ENCODE results near the gene CHD6.

CHD6 gene

DNA sequence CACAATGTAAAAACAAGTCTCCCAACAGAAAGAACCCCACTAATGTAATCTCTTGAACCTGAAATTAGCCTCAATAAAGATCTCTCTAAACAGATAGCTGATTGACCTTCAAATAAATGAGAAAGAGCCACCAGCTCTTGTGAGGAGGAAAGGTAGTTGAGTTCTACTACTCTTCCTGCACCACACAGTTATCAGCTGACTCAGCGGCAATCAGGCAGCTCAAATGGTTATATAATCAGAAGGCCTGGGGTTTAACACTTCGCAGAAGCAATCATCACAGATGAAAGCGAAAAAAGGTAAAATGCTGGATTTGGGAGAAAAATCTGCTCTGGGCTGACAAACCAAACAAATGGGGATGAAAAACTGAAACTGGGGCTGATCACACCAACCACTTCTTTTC, 91.8 kb downstream of the CHD6 start:
- POLR2A ChIA-PET (ENCODE audit: low non-redundant PET) = no interaction called here
- CTCF ChIA-PET = no interaction called here
- no peak overlapping the region for H3K27ac ChIP-seq
- no peak for DNase-seq (ENCODE audit: low spot score)
- TF ChIP-seq, protein P1, sequence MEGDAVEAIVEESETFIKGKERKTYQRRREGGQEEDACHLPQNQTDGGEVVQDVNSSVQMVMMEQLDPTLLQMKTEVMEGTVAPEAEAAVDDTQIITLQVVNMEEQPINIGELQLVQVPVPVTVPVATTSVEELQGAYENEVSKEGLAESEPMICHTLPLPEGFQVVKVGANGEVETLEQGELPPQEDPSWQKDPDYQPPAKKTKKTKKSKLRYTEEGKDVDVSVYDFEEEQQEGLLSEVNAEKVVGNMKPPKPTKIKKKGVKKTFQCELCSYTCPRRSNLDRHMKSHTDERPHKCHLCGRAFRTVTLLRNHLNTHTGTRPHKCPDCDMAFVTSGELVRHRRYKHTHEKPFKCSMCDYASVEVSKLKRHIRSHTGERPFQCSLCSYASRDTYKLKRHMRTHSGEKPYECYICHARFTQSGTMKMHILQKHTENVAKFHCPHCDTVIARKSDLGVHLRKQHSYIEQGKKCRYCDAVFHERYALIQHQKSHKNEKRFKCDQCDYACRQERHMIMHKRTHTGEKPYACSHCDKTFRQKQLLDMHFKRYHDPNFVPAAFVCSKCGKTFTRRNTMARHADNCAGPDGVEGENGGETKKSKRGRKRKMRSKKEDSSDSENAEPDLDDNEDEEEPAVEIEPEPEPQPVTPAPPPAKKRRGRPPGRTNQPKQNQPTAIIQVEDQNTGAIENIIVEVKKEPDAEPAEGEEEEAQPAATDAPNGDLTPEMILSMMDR (conservative IDR thresholded peaks at IDR 0.05; ENCODE audit: low read depth) = no peak

DNA sequence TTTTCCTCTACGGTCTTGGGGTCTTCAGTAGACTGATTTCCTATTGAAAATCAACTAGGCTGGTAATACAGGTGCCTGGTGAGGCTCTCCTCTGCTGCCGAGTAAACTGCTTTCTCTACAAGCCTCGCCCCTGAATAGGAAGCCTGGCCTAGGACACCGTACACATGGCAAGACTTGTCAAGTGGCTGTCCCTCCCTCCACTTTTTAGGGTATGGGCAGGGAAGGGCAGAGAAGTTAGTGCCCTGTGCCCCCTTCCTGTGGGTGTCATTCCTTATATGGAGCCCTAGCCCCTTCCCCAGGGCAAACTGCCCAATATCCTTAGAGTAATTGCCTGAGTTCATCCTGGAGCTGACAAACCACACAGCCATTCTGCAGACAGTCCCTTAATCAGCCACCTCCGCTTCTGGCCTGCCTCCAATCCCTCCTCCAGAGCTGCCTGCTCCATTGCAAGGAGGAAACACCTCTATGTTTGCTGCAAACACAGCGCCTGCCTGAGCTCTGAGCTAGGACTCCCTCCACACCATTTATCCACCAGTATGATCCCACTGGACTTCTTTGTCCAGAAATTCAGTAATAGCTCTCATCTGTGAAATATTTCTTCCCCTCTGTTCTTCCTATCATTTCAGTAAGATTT, 93.1 kb downstream of the CHD6 start:
- no peak overlapping the region for H3K27ac ChIP-seq
- ChIA-PET CTCF (interaction anchor here (0.5 to 0.7 kb wide), 3 partner anchors 27 to 415 kb away, joined by 3 to 4 read pairs (median 4); no protein-coding TSS in a partner anchor), POLR2A (ENCODE audit: low non-redundant PET) (no interaction called here)
- TF ChIP-seq, protein P1 (conservative IDR thresholded peaks at IDR 0.05; ENCODE audit: low read depth) = no peak
- DNase-seq (ENCODE audit: low spot score) = peak; percentile 60

DNA sequence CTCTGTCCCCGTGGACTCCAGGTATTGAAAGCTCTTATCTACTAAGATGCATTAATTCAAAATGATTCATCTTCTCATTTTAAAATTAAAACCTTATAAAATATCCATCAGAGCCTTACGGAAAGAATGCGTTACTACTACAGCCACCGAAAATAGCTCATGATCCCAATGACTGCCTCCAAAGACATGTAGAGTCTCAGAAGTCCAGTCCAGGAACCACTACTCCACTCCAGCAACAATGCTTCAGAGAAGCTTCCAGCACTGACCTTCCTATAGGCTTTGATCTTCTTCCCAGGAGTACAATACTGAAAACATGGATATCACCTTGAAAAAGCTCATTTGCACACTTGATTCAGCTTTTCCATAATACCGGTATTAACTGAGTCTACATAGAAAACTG, 94.3 kb downstream of the CHD6 start:
- DNase-seq (ENCODE audit: low spot score) = no peak
- TF ChIP-seq, protein P1 (conservative IDR thresholded peaks at IDR 0.05; ENCODE audit: low read depth) = no peak
- ChIA-PET CTCF (interaction anchor here (0.6 kb wide), 1 partner anchor 429 kb away, joined by 3 read pairs; no protein-coding TSS in a partner anchor), POLR2A (ENCODE audit: low non-redundant PET) (no interaction called here)
- H3K27ac ChIP-seq = no peak overlapping the region

DNA sequence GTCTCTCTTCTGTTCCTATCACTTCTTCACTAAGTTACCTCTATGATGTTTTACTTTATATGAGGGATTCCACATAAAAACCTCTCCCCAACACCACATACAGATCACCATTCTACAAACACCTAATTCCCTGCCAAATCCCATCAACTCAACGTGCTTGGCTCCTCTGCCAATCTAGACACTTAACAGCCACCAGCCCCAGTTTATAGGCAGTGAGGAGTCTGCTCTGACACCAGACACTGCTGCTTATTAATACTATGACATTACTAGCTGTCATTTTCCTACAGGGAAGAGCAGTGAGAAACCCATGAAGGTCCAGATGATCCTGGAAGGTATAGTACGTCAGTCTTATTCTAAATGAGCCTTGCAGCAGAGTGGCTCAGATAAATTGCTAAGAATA, 104.3 kb downstream of the CHD6 start:
- CTCF ChIA-PET = interaction anchor here (0.6 kb wide), 1 partner anchor 58 kb away, joined by 3 read pairs; no protein-coding TSS in a partner anchor

DNA sequence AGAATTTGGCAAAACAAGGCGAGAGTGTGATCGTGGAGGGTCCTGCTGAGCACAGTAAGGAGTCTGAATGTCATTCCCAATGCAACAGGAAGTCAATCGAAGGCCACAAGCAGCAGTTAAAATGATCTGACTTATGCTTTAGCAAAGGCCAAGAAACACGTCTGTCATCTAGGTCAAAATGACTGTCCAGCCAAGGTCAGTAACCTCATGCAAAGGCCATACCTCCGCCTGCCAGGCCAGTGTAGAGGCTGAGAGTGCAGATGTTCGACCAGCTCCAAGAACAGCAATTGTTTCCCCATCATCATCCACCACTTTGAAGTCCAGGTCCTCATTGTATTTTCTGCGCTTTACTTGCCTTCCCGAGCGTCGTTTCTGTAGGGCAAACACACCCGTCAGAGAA, 105.6 kb downstream of the CHD6 start:
- no peak overlapping the region for H3K27ac ChIP-seq
- no peak for DNase-seq (ENCODE audit: low spot score)
- CTCF ChIA-PET = interaction anchor here (0.6 kb wide), 1 partner anchor 66 kb away, joined by 3 read pairs; no protein-coding TSS in a partner anchor
- TF ChIP-seq, protein P1 (conservative IDR thresholded peaks at IDR 0.05; ENCODE audit: low read depth) = no peak
- POLR2A ChIA-PET (ENCODE audit: low non-redundant PET) = no interaction called here

More for the DNA sequence above, 104.3 kb downstream of the CHD6 start:
- TF ChIP-seq, protein P1 (conservative IDR thresholded peaks at IDR 0.05; ENCODE audit: low read depth) = no peak
- no peak for DNase-seq (ENCODE audit: low spot score)
- POLR2A ChIA-PET (ENCODE audit: low non-redundant PET) = interaction anchor here (0.6 kb wide), 1 partner anchor 14 kb away, joined by 3 read pairs; no protein-coding TSS in a partner anchor
- H3K27ac ChIP-seq = no peak overlapping the region

DNA sequence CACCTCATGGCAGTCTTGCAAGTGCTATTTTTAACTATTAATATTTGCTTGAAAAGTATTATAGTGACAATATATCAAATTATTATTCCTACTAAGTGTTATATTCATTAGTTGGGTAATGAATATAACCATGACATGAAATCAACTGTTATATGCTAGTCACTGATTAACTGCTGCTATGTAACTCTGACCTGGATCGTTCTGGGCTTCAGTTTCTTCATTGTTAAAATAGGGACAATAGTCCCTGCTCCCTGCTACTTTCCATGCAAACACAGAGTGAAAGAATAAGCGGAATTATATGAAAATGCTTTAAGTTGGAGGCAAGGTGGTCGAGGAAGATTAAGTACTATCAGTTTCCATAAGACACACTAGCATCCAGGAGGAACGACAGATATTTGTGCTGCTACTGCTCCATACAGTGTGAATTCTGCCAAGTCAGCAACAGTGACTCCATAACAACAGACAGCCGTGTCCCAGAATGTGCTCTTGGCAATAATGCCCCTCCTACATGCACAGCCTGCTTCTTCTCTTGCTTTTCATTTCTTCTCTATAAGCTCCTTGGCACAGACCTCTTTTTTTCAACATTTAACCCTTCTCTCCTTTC, 107.2 kb downstream of the CHD6 start:
- no peak for DNase-seq (ENCODE audit: low spot score)
- TF ChIP-seq, protein P1 (conservative IDR thresholded peaks at IDR 0.05; ENCODE audit: low read depth) = no peak
- H3K27ac ChIP-seq = no peak overlapping the region
- ChIA-PET CTCF (no interaction called here), POLR2A (ENCODE audit: low non-redundant PET) (no interaction called here)
